ENCODE measurements around the gene COX7A1.

GRCh38 chr19:36106441-36106840 is 45.8 kb downstream of the COX7A1 start:
- TF ChIP-seq POLR2A (IDR thresholded peaks at IDR 0.05), result no peak
- TF ChIP-seq CTCF (IDR thresholded peaks at IDR 0.05), result no peak
